H9 (cell line): ENCODE data around the gene ZSWIM6. TPM values are rescaled to one million over a fixed set of nuclear protein-coding genes. Genes with fewer than 3 reads are reported as not detected.

Experiments used
- DNase-seq: peaks from one replicate; pipeline ENCODE4 v3.0.0-alpha.2; 2017
- H2AFZ ChIP-seq: one replicate; pipeline ENCODE4 v1.6.1; 2013; ENCODE audit warnings: mild to moderate bottlenecking, low read length, control low read depth, moderate library complexity
- H2AK5ac ChIP-seq: 2 replicates; pipeline ENCODE4 v1.6.1; 2013; ENCODE audit warnings: low read length, control low read depth, mixed read lengths; ENCODE audit not compliant: insufficient read length
- H2BK120ac ChIP-seq: one replicate; pipeline ENCODE4 v1.6.1; 2013; ENCODE audit warnings: low read depth, mild to moderate bottlenecking, low read length, control low read depth, inconsistent platforms; ENCODE audit not compliant: poor library complexity, severe bottlenecking
- H2BK12ac ChIP-seq: 2 replicates; pipeline ENCODE4 v1.6.1; 2013; ENCODE audit warnings: low read length, control low read depth, mixed read lengths, low read depth; ENCODE audit not compliant: insufficient read length
- H2BK15ac ChIP-seq: 2 replicates; pipeline ENCODE4 v1.6.1; 2013; ENCODE audit warnings: low read depth, low read length, control low read depth
- H2BK20ac ChIP-seq: one replicate; pipeline ENCODE4 v1.6.1; 2013; ENCODE audit warnings: low read depth, mild to moderate bottlenecking, low read length, control low read depth, inconsistent platforms; ENCODE audit not compliant: poor library complexity, severe bottlenecking
- H2BK5ac ChIP-seq: 2 replicates; pipeline ENCODE4 v1.6.1; 2013; ENCODE audit warnings: low read length, control low read depth, mixed read lengths; ENCODE audit not compliant: insufficient read length
- H3K14ac ChIP-seq: 2 replicates; pipeline ENCODE4 v1.6.1; 2013; ENCODE audit warnings: low read length, control low read depth; ENCODE audit not compliant: insufficient read depth
- H3K18ac ChIP-seq: 2 replicates; pipeline ENCODE4 v1.6.1; 2013; ENCODE audit warnings: low read depth, mild to moderate bottlenecking, mixed read lengths, low read length, control low read depth; ENCODE audit not compliant: insufficient read length
- H3K23ac ChIP-seq: 2 replicates; pipeline ENCODE4 v1.6.1; 2013; ENCODE audit warnings: low read length, control low read depth, mixed read lengths, low read depth; ENCODE audit not compliant: insufficient read length
- H3K23me2 ChIP-seq: 2 replicates; pipeline ENCODE4 v1.6.1; 2013; ENCODE audit warnings: low read depth, mild to moderate bottlenecking, mixed read lengths, low read length, control low read depth; ENCODE audit not compliant: insufficient read length, poor library complexity, severe bottlenecking
- H3K27ac ChIP-seq: 2 replicates; pipeline ENCODE4 v1.5.1; 2013; ENCODE audit warnings: low read length, control low read depth, mixed read lengths, low read depth; ENCODE audit not compliant: insufficient read length
- H3K27me3 ChIP-seq: 2 replicates; pipeline ENCODE4 v1.6.1; 2013; ENCODE audit warnings: low read length, control low read depth, inconsistent platforms; ENCODE audit not compliant: insufficient read depth
- H3K4ac ChIP-seq: 2 replicates; pipeline ENCODE4 v1.6.1; 2013; ENCODE audit warnings: low read depth, mild to moderate bottlenecking, control low read depth, inconsistent platforms, low read length, moderate library complexity
- H3K4me1 ChIP-seq: 2 replicates; pipeline ENCODE4 v1.6.1; 2013; ENCODE audit warnings: low read length, control low read depth, inconsistent platforms; ENCODE audit not compliant: insufficient read depth
- H3K4me2 ChIP-seq: 2 replicates; pipeline ENCODE4 v1.6.1; 2013; ENCODE audit warnings: low read length, control low read depth, mixed read lengths; ENCODE audit not compliant: insufficient read length, insufficient read depth
- H3K56ac ChIP-seq: 2 replicates; pipeline ENCODE4 v1.6.1; 2013; ENCODE audit warnings: low read depth, mild to moderate bottlenecking, mixed read lengths, low read length, control low read depth; ENCODE audit not compliant: insufficient read length
- H3K79me1 ChIP-seq: 2 replicates; pipeline ENCODE4 v1.6.1; 2013; ENCODE audit warnings: low read depth, mild to moderate bottlenecking, moderate library complexity, low read length, control low read depth, inconsistent platforms; ENCODE audit not compliant: insufficient read depth, poor library complexity, severe bottlenecking
- H3K79me2 ChIP-seq: 2 replicates; pipeline ENCODE4 v1.6.1; 2013; ENCODE audit warnings: low read length, control low read depth, inconsistent platforms; ENCODE audit not compliant: insufficient read depth
- H3K9ac ChIP-seq: 2 replicates; pipeline ENCODE4 v1.6.1; 2013; ENCODE audit warnings: low read length, control low read depth, mixed read lengths; ENCODE audit not compliant: insufficient read length; ENCODE audit errors: extremely low read depth
- H3K9me3 ChIP-seq: one replicate; pipeline ENCODE4 v1.6.1; 2013; ENCODE audit warnings: low read depth, low read length, inconsistent platforms; ENCODE audit not compliant: control insufficient read depth
- H3T11ph ChIP-seq: one replicate; pipeline ENCODE4 v1.6.1; 2013; ENCODE audit warnings: mild to moderate bottlenecking, low read length, control low read depth, inconsistent platforms
- H4K20me1 ChIP-seq: one replicate; pipeline ENCODE4 v1.6.1; 2013; ENCODE audit not compliant: control insufficient read depth, insufficient read length, insufficient read depth
- H4K5ac ChIP-seq: 2 replicates; pipeline ENCODE4 v1.6.1; 2013; ENCODE audit warnings: low read depth, mild to moderate bottlenecking, mixed read lengths, low read length, control low read depth; ENCODE audit not compliant: insufficient read length
- H4K8ac ChIP-seq: replicated peaks from 2 replicates; pipeline ENCODE4 v1.6.1; 2013; ENCODE audit warnings: low read length, control low read depth, mixed read lengths, low read depth; ENCODE audit not compliant: insufficient read length
- H4K91ac ChIP-seq: 2 replicates; pipeline ENCODE4 v1.6.1; 2013; ENCODE audit warnings: low read depth, mild to moderate bottlenecking, moderate library complexity, mixed read lengths, low read length, control low read depth; ENCODE audit not compliant: insufficient read length
- H3K27ac Mint-ChIP-seq, 3 experiments: 2 replicates in 2 of 3; 3 replicates in 1 of 3; pipeline ENCODE4 v1.8.0; 2020 to 2021; ENCODE audit warnings: mixed read lengths in 3 of 3, mild to moderate bottlenecking in 1 of 3, moderate library complexity in 1 of 3
- H3K27me3 Mint-ChIP-seq: 2 replicates; pipeline ENCODE4 v1.8.0; 2021; ENCODE audit warnings: low read depth, mild to moderate bottlenecking, moderate library complexity, mixed read lengths
- H3K36me3 Mint-ChIP-seq, 3 experiments: 2 replicates in 2 of 3; 3 replicates in 1 of 3; pipeline ENCODE4 v1.8.0; 2020 to 2021; ENCODE audit warnings: low read depth in 3 of 3, mixed read lengths in 3 of 3; ENCODE audit not compliant: insufficient read depth in 1 of 3
- H3K4me1 Mint-ChIP-seq, 2 experiments: 2 replicates each; pipeline ENCODE4 v1.8.0; 2020; ENCODE audit warnings: mixed read lengths in 2 of 2
- H3K4me3 Mint-ChIP-seq, 2 experiments: 2 replicates in 1 of 2; 3 replicates in 1 of 2; pipeline ENCODE4 v1.8.0; 2020 to 2021; ENCODE audit warnings: mild to moderate bottlenecking in 2 of 2, mixed read lengths in 2 of 2, moderate library complexity in 1 of 2
- H3K9me3 Mint-ChIP-seq, 2 experiments: 2 replicates in 1 of 2; 3 replicates in 1 of 2; pipeline ENCODE4 v1.8.0; 2020; ENCODE audit warnings: mild to moderate bottlenecking in 2 of 2, mixed read lengths in 2 of 2, moderate library complexity in 1 of 2
- WGBS: extraction: QIAGEN DNeasy Blood & Tissue Kit; methylation state at CpG from one replicate; pipeline ENCODE4 v1.1.7; 2013; ENCODE audit warnings: missing lambda C conversion rate, low lambda C conversion rate, mixed read lengths; ENCODE audit not compliant: insufficient read length; ENCODE audit errors: extremely low coverage; 5-methylcytosine and 5-hydroxymethylcytosine counted together
- total RNA-seq: library from RNA; stranded (reverse); gene quantifications from 2 replicates; pipeline ENCODE4 v1.2.1, GENCODE V29; 2021
- TF ChIP-seq, protein P1 (sequence below): fragments of 200-600 bp; sonication (generic); conservative IDR thresholded peaks from 3 replicates; pipeline ENCODE4 v1.8.0; 2021; ENCODE audit warnings: antibody characterized with exemption, mild to moderate bottlenecking

ZSWIM6 gene
- total RNA-seq, 1 experiment from 2014 or later: 11.5 TPM

GRCh38 chr5:61292062-61292657 lies 39.9 kb upstream of the ZSWIM6 start:
- Histone ChIP-seq H2BK12ac (no peak overlapping the region), H2AK5ac (no peak overlapping the region), H3K9ac (no peak overlapping the region), H4K20me1 (no peaks in the 10 kb centered on the region), H3K23me2 (no peaks in the 10 kb centered on the region), H2BK15ac (no peak overlapping the region), H2AFZ (no peak overlapping the region), H3T11ph (no peak overlapping the region), H2BK5ac (no peak overlapping the region), H3K9me3 (no peaks in the 10 kb centered on the region), H3K27ac (no peak overlapping the region), H3K27me3 (no peaks in the 10 kb centered on the region), H2BK20ac (no peak overlapping the region), H3K79me1 (no peaks in the 10 kb centered on the region), H3K4me2 (no peak overlapping the region), H4K5ac (no peak overlapping the region), H2BK120ac (no peak overlapping the region), H3K4ac (no peak overlapping the region), H3K14ac (no peak overlapping the region), H4K8ac (no peak overlapping the region), H3K4me1 (peaks cover 3% of the 10 kb centered on the region), H3K79me2 (no peaks in the 10 kb centered on the region), H3K18ac (no peak overlapping the region), H3K56ac (no peak overlapping the region), H4K91ac (no peak overlapping the region), H3K23ac (no peak overlapping the region)
- H3K27me3 Mint-ChIP-seq: peaks cover 3% of the 10 kb centered on the region; the same call in 1 of the 2 replicates
- H3K27ac Mint-ChIP-seq: no peak overlapping the region
- H3K4me1 Mint-ChIP-seq: peaks cover 8 to 18% of the 10 kb centered on the region in 2 experiments
- no peaks in the 10 kb centered on the region; a peak in 1 of 7 replicates for H3K36me3 Mint-ChIP-seq
- WGBS: no CpG with 5 or more reads among the region's 7 CpGs
- no peaks in the 10 kb centered on the region for H3K9me3 Mint-ChIP-seq
- TF ChIP-seq, protein P1, sequence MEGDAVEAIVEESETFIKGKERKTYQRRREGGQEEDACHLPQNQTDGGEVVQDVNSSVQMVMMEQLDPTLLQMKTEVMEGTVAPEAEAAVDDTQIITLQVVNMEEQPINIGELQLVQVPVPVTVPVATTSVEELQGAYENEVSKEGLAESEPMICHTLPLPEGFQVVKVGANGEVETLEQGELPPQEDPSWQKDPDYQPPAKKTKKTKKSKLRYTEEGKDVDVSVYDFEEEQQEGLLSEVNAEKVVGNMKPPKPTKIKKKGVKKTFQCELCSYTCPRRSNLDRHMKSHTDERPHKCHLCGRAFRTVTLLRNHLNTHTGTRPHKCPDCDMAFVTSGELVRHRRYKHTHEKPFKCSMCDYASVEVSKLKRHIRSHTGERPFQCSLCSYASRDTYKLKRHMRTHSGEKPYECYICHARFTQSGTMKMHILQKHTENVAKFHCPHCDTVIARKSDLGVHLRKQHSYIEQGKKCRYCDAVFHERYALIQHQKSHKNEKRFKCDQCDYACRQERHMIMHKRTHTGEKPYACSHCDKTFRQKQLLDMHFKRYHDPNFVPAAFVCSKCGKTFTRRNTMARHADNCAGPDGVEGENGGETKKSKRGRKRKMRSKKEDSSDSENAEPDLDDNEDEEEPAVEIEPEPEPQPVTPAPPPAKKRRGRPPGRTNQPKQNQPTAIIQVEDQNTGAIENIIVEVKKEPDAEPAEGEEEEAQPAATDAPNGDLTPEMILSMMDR: no peak
- no peak overlapping the region for H3K4me3 Mint-ChIP-seq
- no peak for DNase-seq
